Rectal smooth muscle tissue (tissue), 1 donor: Measurements from ENCODE around the gene ALDH4A1.

Source experiments
- H3K27ac ChIP-seq: one replicate; pipeline ENCODE4 v1.7.0; 2013; ENCODE audit warnings: low read depth, low read length, inconsistent platforms
- H3K27me3 ChIP-seq: one replicate; pipeline ENCODE4 v1.7.0; 2013; ENCODE audit warnings: low read length; ENCODE audit not compliant: control insufficient read depth, insufficient read depth
- H3K36me3 ChIP-seq: one replicate; pipeline ENCODE4 v1.7.0; 2013; ENCODE audit warnings: low read length; ENCODE audit not compliant: control insufficient read depth, insufficient read depth
- H3K4me1 ChIP-seq: one replicate; pipeline ENCODE4 v1.7.0; 2013; ENCODE audit warnings: low read length; ENCODE audit not compliant: control insufficient read depth, insufficient read depth
- H3K4me3 ChIP-seq: one replicate; pipeline ENCODE4 v1.7.0; 2013; ENCODE audit warnings: low read length
- H3K9ac ChIP-seq: one replicate; pipeline ENCODE4 v1.7.0; 2013; ENCODE audit warnings: low read length

The ALDH4A1 gene

DNA sequence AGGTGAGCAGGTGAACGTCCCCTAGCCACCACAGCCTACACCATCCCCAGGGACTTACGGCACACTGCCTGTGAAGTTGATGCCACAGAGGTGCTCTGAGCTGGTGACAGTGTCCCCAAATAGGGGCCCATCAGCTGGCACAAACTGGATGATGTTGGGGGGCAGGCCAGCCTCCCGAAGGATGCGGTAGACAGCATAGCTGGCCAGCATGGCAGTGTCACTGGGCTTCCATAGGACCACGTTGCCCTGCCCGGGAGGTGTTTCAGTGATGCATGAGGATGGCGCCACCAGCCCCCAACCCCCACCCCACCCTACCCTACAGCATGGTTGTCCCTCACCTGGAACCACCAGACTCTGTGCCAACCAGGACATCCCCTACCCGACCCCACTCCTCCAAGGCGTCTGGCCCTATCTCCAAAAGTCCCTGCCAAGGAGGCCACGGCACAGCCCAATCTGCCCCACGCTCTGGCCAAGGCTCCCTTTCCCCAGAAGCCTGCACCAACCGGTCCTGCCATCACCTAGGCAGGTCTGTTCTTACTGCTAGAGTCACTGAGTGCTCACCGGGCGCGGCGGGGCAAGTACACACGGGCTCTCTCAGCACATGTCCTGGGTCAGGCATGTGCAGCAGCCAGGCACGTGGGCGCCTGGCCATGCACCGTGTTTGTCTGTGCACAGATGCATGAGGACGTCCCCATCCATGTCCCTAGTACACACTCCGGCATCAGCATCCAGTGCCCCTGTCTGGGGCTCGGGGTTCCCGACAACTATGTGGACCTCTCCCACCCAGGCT lies 20.5 kb downstream of the ALDH4A1 start:
- H3K36me3 ChIP-seq: no peaks in the 10 kb centered on the region
- H3K4me1 ChIP-seq: no peaks in the 10 kb centered on the region
- no peak overlapping the region for H3K27ac ChIP-seq
- no peaks in the 10 kb centered on the region for H3K27me3 ChIP-seq
- H3K9ac ChIP-seq: no peak overlapping the region
- no peak overlapping the region for H3K4me3 ChIP-seq

DNA sequence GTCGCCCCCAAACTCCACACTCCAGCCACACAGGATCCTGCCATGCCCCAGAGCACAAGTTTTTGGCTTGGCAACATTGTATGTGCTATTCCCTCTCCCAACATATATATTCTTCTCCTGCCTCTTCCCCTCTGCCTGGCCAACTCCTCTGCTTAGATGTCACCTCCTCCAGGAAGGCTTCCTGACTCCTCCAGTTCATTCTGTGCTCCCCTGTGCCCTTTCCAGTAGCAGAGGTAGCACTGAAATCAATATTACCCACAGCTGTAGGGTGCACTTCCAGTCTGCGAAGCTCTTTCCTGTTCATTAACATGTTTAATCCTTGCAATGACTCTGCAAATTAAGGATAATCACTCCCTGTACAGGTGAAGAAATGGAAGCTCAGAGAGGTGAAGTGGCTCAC lies 21.2 kb downstream of the ALDH4A1 start:
- Histone ChIP-seq H3K4me3 (no peak overlapping the region), H3K4me1 (no peaks in the 10 kb centered on the region), H3K27ac (no peak overlapping the region), H3K36me3 (no peaks in the 10 kb centered on the region), H3K9ac (no peak overlapping the region), H3K27me3 (no peaks in the 10 kb centered on the region)

- Histone ChIP-seq H3K27me3 (no peaks in the 10 kb centered on the region), H3K36me3 (no peaks in the 10 kb centered on the region), H3K9ac (no peak overlapping the region), H3K4me3 (no peak overlapping the region), H3K4me1 (no peaks in the 10 kb centered on the region), H3K27ac (no peak overlapping the region)
Observed at GRCh38 chr1:18880585-18880984, 21.8 kb downstream of the ALDH4A1 start.

DNA sequence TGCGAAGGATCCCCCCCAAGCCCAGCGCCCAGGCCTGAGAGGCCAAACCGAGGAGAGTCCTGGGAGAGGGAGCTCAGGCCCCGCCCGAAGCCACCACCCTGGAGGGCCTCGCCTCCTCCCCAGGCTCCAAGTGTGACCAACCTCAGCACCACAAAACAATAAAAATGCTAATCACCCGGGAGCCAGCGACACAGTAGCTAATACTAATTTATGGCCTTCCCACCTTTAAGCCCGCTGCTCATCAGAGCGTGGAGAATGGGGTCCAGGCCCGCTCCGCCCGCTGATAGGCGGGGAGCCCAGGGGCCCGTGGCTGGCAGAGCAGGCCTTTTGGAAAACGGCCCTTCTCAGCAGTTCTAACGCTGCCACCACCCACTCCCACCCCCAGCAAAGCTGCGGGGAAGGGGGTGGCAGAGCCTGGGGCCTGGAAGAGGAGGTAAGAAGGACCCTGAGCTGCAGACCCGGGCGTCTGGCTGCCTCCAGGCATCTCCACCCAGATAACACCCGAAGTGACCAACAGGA lies 22.5 kb downstream of the ALDH4A1 start:
- Histone ChIP-seq H3K27ac (no peak overlapping the region), H3K9ac (no peak overlapping the region), H3K4me1 (no peaks in the 10 kb centered on the region), H3K27me3 (no peaks in the 10 kb centered on the region), H3K4me3 (no peak overlapping the region), H3K36me3 (no peaks in the 10 kb centered on the region)

GRCh38 chr1:18879215-18879790 lies 23.1 kb downstream of the ALDH4A1 start:
- Histone ChIP-seq H3K27me3 (no peaks in the 10 kb centered on the region), H3K36me3 (no peaks in the 10 kb centered on the region)

DNA sequence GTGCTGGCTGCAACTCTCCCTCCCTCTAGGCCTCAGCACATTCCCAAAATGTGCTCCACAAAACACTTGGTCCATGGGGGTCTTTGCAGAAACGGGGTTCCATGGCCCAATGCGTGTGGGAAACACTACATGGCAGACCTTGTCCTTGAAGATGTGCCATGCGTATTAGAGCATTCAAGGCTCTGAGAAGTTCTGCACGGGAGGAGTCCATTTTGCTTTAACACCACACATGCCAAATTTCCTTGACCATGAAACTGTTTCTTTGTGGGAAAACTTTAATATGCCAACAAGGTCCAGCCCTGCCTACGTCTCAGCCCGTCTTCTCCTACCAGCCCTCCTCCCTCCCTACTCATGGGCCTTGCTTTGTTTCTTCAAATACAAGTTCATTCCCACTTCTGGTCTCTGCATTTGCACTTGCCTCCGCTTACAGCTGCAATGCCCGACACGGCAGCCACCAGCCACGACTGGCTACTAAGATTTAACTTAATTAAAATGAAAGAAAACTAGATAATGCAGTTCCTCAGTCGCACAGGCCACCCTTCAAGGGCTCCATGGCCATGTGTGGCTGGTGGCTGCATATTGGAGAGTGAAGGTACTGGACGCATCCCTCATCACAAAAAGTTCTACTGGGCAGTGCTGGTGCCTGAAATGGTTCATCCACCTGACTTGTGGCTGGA lies 23.7 kb downstream of the ALDH4A1 start:
- Histone ChIP-seq H3K4me1 (no peaks in the 10 kb centered on the region), H3K9ac (no peak overlapping the region), H3K27me3 (no peaks in the 10 kb centered on the region), H3K4me3 (no peak overlapping the region), H3K36me3 (no peaks in the 10 kb centered on the region), H3K27ac (no peak overlapping the region)

More at GRCh38 chr1:18879215-18879790, 23.1 kb downstream of the ALDH4A1 start:
- Histone ChIP-seq H3K9ac (no peak overlapping the region), H3K4me3 (no peak overlapping the region), H3K4me1 (no peaks in the 10 kb centered on the region), H3K27ac (no peak overlapping the region)

- Histone ChIP-seq H3K9ac (no peak overlapping the region), H3K36me3 (no peaks in the 10 kb centered on the region), H3K4me1 (no peaks in the 10 kb centered on the region), H3K4me3 (no peak overlapping the region), H3K27ac (no peak overlapping the region), H3K27me3 (no peaks in the 10 kb centered on the region)
Observed at GRCh38 chr1:18877282-18877681, 25.1 kb downstream of the ALDH4A1 start.

DNA sequence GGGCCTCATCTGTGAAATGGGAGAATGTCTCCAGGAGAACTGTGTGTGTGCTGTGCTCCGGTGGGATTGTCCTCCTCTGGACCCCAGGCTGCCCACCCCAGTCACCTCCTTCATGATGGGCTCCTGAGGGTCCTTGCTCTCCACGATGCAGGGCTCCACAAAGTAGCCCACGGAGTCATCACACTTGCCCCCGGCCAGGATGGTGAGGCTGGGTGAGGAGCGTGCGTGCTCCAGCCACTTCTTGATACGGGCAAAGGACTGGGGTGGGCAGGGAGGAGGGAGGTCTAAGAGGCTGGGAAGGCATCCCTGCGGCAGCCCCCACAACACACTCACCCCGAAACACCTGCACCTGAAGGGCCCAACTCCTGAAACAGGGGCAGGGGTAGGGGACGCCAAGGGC lies 26.1 kb downstream of the ALDH4A1 start:
- Histone ChIP-seq H3K36me3 (no peaks in the 10 kb centered on the region), H3K27ac (no peak overlapping the region), H3K4me1 (no peaks in the 10 kb centered on the region), H3K27me3 (no peaks in the 10 kb centered on the region), H3K4me3 (no peak overlapping the region), H3K9ac (no peak overlapping the region)

GRCh38 chr1:18875796-18876128 lies 26.6 kb downstream of the ALDH4A1 start:
- H3K4me1 ChIP-seq: no peaks in the 10 kb centered on the region
- H3K4me3 ChIP-seq: no peak overlapping the region
- no peaks in the 10 kb centered on the region for H3K27me3 ChIP-seq
- no peaks in the 10 kb centered on the region for H3K36me3 ChIP-seq
- H3K27ac ChIP-seq: no peak overlapping the region
- H3K9ac ChIP-seq: no peak overlapping the region

DNA sequence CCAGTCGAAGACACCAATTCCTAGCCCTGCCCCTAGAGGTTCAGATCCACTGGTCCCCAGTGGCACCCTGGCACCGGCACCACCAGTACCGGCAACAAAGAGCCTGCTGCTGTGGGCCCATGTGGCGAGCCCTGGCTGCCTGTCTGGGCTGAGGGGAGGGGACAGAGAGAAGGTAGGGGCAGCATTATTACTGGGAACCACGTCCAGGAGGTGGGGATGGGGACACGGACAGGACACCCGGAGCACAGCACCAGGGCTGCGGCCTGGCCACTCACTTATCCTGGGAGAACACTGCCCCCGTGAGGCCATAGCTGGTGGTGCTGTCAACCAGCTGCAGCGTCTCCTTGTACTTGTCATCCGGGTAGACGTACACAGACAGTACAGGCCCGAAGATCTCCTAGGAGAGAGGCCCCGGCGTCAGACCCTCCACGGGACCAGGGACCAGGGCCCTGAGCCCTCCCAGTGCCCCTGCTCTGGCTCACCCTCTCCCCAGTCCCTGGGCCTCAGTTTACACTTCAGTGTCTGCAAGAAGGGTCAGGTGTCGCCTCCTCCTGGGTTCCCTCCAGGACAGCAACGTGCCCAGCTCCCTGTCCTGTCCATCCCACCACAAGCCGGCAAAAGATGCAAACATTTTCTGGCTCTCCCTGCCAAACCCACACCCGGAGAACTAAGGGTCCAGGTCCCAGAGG lies 27.1 kb downstream of the ALDH4A1 start:
- Histone ChIP-seq H3K9ac (no peak overlapping the region), H3K36me3 (no peaks in the 10 kb centered on the region), H3K27me3 (no peaks in the 10 kb centered on the region), H3K4me3 (no peak overlapping the region), H3K4me1 (no peaks in the 10 kb centered on the region), H3K27ac (no peak overlapping the region)

DNA sequence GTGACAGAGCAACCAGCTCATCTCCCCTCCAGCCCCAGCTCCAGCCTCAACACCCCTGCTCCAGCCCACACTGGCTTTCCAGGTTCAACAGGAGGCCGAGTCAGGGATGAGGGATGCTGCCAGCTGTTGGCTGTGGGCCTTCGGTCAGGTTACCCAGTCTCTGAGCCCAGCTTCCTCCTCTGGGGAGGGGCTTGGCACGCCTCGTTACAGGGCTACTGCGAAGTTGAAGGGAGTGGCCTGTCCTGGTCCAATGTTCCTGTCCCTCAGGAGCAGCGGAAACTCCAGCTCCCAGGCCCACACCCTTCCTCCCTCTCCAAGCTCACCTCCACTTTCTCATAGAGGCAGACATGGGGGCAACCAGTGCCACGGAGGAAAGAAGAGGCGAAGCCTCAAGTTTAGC lies 27.8 kb downstream of the ALDH4A1 start:
- Histone ChIP-seq H3K4me3 (no peak overlapping the region), H3K36me3 (no peaks in the 10 kb centered on the region), H3K27ac (no peak overlapping the region), H3K4me1 (no peaks in the 10 kb centered on the region), H3K27me3 (no peaks in the 10 kb centered on the region), H3K9ac (no peak overlapping the region)

GRCh38 chr1:18874036-18874435 lies 28.3 kb downstream of the ALDH4A1 start:
- H3K36me3 ChIP-seq: no peaks in the 10 kb centered on the region
- H3K27ac ChIP-seq: no peak overlapping the region
- H3K4me1 ChIP-seq: no peaks in the 10 kb centered on the region

More at GRCh38 chr1:18874036-18874435, 28.3 kb downstream of the ALDH4A1 start:
- Histone ChIP-seq H3K9ac (no peak overlapping the region), H3K4me3 (no peak overlapping the region), H3K27me3 (no peaks in the 10 kb centered on the region)
